Heart left ventricle (tissue), 16 donors: Measurements from ENCODE around the gene DOCK1. TPM values are rescaled to one million over a fixed set of nuclear protein-coding genes. Genes with fewer than 3 reads are reported as not detected.
A peak's percentile ranks its signal among the peaks of the same experiment; 100 is the strongest.

Experiments used
- ATAC-seq, 4 donors: fragments of 200-7000 bp; cut with Tn5 transposase; one replicate each; pipeline ENCODE4 v1.9.1; 2020 to 2022; ENCODE audit warnings: moderate library complexity in 4 of 4, mild to moderate bottlenecking in 3 of 4, moderate number of reproducible peaks in 1 of 4
- DNase-seq, 5 donors: peaks; one replicate each; pipeline ENCODE4 v3.0.0-alpha.2; 2020
- H3K27ac ChIP-seq, 12 donors: fragments of 200-600 bp; sonication (generic) in 4 of 12; one replicate each; pipeline versions ENCODE4 v1.5.0 to v1.8.0; 2016 to 2022; ENCODE audit warnings: mild to moderate bottlenecking in 2 of 12
- H3K27me3 ChIP-seq, 9 donors: fragments of 200-600 bp; sonication (generic) in 2 of 9; one replicate each; pipeline versions ENCODE4 v1.5.1 to v1.8.0; 2016 to 2022; ENCODE audit warnings: mild to moderate bottlenecking in 3 of 9
- H3K36me3 ChIP-seq, 9 donors: fragments of 200-600 bp; sonication (generic) in 2 of 9; one replicate each; pipeline versions ENCODE4 v1.5.0 to v1.8.0; 2018 to 2022; ENCODE audit warnings: mild to moderate bottlenecking in 2 of 9
- H3K4me1 ChIP-seq, 12 donors: fragments of 200-600 bp; sonication (generic) in 4 of 12; one replicate each; pipeline versions ENCODE4 v1.5.0 to v1.8.0; 2016 to 2022; ENCODE audit warnings: mild to moderate bottlenecking in 3 of 12
- H3K4me3 ChIP-seq, 12 donors: fragments of 200-600 bp; sonication (generic) in 4 of 12; one replicate each; pipeline versions ENCODE4 v1.5.0 to v1.8.0; 2017 to 2022; ENCODE audit warnings: mild to moderate bottlenecking in 9 of 12, moderate library complexity in 4 of 12
- H3K9me3 ChIP-seq, 12 donors: fragments of 200-600 bp; sonication (generic) in 4 of 12; one replicate each; pipeline versions ENCODE4 v1.5.0 to v1.8.0; 2016 to 2022; ENCODE audit warnings: mild to moderate bottlenecking in 1 of 12
- CTCF ChIP-seq, 12 donors: fragments of 200-600 bp; sonication (generic) in 4 of 12; IDR thresholded peaks; one replicate each; pipeline versions ENCODE4 v1.5.0 to v1.8.0; 2018 to 2022; ENCODE audit warnings: antibody characterized with exemption in 12 of 12, mild to moderate bottlenecking in 5 of 12
- POLR2A ChIP-seq, 2 donors: fragments of 450-650 bp; IDR thresholded peaks; one replicate each; pipeline ENCODE4 v1.6.1; 2017; ENCODE audit warnings: antibody characterized with exemption in 2 of 2, mild to moderate bottlenecking in 2 of 2, moderate library complexity in 2 of 2
- WGBS, 4 donors: extraction: QIAGEN DNeasy Blood & Tissue Kit in 2 of 4; methylation state at CpG; one replicate each; pipeline versions ENCODE4 v1.1.5 to v1.1.7; 2013 to 2018; 5-methylcytosine and 5-hydroxymethylcytosine counted together
- intact Hi-C, 10 donors: fragments of 100-400 bp; cut with DNase I; formaldehyde crosslinking; loops; one replicate each; pipeline versions ENCODE4 v1.11.1 to v1.14.2; 2022
- polyA plus RNA-seq, 2 donors: library from polyadenylated mRNA; stranded (reverse); fragments of 200-250 nt; gene quantifications; one replicate each; pipeline ENCODE4 v1.2.3, GENCODE V29; 2013
- total RNA-seq, 9 donors: library from RNA; depleted of rRNA in 2 of 9; stranded (reverse); fragments of >200 nt in 2 of 9; fragmentation: NEBNext Ultra II Directional in 3 of 9; extraction: Animal tissue kit (Norgen Biotek cat#: 25700) in 3 of 9; gene quantifications; one replicate each; pipeline versions ENCODE4 v1.1.0 to v1.2.4, GENCODE V29; 2016 to 2023
- donor health status: ischemic (EF 13 %, LVEDD 7.1; RV severe dilation, severe dysfunction).
- donor health status: healthy with polysubstance abuse.
- donor health status: DM: no; HTN: yes; CAD: no.
- donor health status: DM: no; HTN: no; CAD: no.
- donor health status: ischemic (EF 25% LVEDD 6.9; RV normal size, moderate dysfunction).
- donor health status: ischemic (EF 25% LVEDD 5.7; RV mildly dilated, moderate dysfunction).
- donor health status: healthy.
- donor health status: DM: yes; HTN: yes; CAD: no.
- donor health status: ischemic (EF 35%, LVEDD 5.7; RV mildly dilated, moderate dysfunction).
- donor health status: nonischemic (EF 11% LVEDD 7.7; RV severe dilation, severe dysfunction).
- donor health status: DM: yes; HTN: yes; CAD: no.
- donor health status: PGD.
- donor health status: ischemic (EF 29% LVEDD 5.4; RV normal size, mild dysfunction).
- donor health status: nonischemic (EF 23%, LVEDD 6.1; RV moderate dilation, normal function).

DOCK1 gene
- total and polyA plus RNA-seq, 11 donors: 5.0 to 31.6 (median 18.6) TPM

- ATAC-seq (no peak), DNase-seq (no peak)
- no peaks in the 10 kb centered on the region for H3K27me3 ChIP-seq
- TF ChIP-seq POLR2A (IDR thresholded peaks at IDR 0.05) (no peak), CTCF (IDR thresholded peaks at IDR 0.05) (no peak)
- peaks cover 0 to 65% (median 16%) of the 10 kb centered on the region in 9 donors for H3K36me3 ChIP-seq
- H3K4me1 ChIP-seq: no peaks in the 10 kb centered on the region
- no peaks in the 10 kb centered on the region for H3K9me3 ChIP-seq
- 93 to 97% (median 95%) methylated on average over 11 of the region's 11 CpGs for WGBS, 4 donors
- intact Hi-C loops: loop anchor here in 1 of 10 donors (10.0 kb wide), 1 partner anchor 102 kb away; the partner anchor contains the start of gene DOCK1
- no peak overlapping the region for H3K4me3 ChIP-seq
- H3K27ac ChIP-seq: no peak overlapping the region
Measured at GRCh38 chr10:127006453-127006852, 101.2 kb downstream of the DOCK1 start.

- Histone ChIP-seq H3K27me3 (no peaks in the 10 kb centered on the region), H3K36me3 (peaks cover 0 to 72% (median 17%) of the 10 kb centered on the region in 9 donors), H3K9me3 (no peaks in the 10 kb centered on the region), H3K27ac (no peak overlapping the region), H3K4me1 (peaks cover 0 to 21% (median 7%) of the 10 kb centered on the region in 12 donors), H3K4me3 (no peak overlapping the region)
- WGBS, 4 donors: 85 to 93% (median 88%) methylated on average over 8 of the region's 8 CpGs
- DNase-seq: no peak
- intact Hi-C loops: loop anchor here in 1 of 10 donors (10.0 kb wide), 1 partner anchor 105 kb away; the partner anchor contains the start of gene DOCK1
- ATAC-seq: no peak
- no peak for TF ChIP-seq POLR2A (IDR thresholded peaks at IDR 0.05)
- no peak for TF ChIP-seq CTCF (IDR thresholded peaks at IDR 0.05)
Measured at GRCh38 chr10:127009366-127009765, 104.1 kb downstream of the DOCK1 start.

GRCh38 chr10:127011174-127011573 is 105.9 kb downstream of the DOCK1 start:
- ATAC-seq (no peak), DNase-seq (no peak)
- intact Hi-C loops: no loop called here
- H3K4me3 ChIP-seq: no peak overlapping the region
- no peak overlapping the region for H3K27ac ChIP-seq
- H3K27me3 ChIP-seq: no peaks in the 10 kb centered on the region
- H3K9me3 ChIP-seq: no peaks in the 10 kb centered on the region
- H3K36me3 ChIP-seq: peaks cover 0 to 72% (median 15%) of the 10 kb centered on the region in 9 donors
- TF ChIP-seq CTCF (IDR thresholded peaks at IDR 0.05) (no peak), POLR2A (IDR thresholded peaks at IDR 0.05) (no peak)
- H3K4me1 ChIP-seq: peaks cover 0 to 21% (median 7%) of the 10 kb centered on the region in 12 donors
- 71 to 80% (median 78%) methylated on average over 5 of the region's 5 CpGs for WGBS, 4 donors

DNA sequence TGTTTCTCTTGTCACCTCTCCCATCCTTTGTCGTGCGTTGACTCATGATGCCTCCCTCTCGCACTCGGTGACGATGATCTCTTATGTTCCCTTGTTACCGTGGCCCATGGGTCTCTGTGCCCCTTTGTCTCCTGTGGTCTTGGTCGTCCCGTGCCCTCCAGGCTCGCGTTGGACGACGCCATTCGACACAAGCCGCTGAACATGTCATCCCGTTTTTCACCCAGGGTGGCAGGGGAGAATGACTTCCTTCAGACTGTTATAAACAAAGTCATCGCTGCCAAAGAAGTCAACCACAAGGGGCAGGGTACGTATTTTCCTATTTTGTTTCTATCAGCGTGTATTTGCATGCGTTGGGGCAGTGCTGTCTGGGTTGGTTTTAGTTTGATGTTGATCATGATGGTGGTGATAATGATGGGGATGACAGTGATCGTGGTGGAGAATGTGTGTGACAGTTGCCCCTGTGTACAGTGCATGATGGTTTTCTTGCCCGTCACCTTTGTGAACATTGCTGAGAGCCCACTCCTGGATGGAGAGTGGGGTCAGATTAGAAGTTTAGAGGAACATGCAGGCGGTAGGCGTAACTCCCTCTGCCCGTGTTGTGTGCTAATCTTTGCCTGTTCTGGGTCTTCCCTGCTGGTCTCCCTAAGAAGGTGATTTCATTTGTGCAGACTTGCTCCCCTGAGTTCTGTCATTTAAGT is 107.0 kb downstream of the DOCK1 start:
- H3K27me3 ChIP-seq: no peaks in the 10 kb centered on the region
- peak overlapping the region in 5 of 12 donors; percentile 48 to 82 (median 62) for H3K27ac ChIP-seq
- no peak for TF ChIP-seq CTCF (IDR thresholded peaks at IDR 0.05)
- TF ChIP-seq POLR2A (IDR thresholded peaks at IDR 0.05): no peak
- H3K9me3 ChIP-seq: no peaks in the 10 kb centered on the region
- WGBS, 4 donors: 58 to 76% (median 74%) methylated on average over 24 of the region's 24 CpGs
- peaks cover 0 to 21% (median 7%) of the 10 kb centered on the region in 12 donors for H3K4me1 ChIP-seq
- peak overlapping the region in 4 of 12 donors; percentile 13 to 31 (median 16) for H3K4me3 ChIP-seq
- DNase-seq (no peak), ATAC-seq (peak in 3 of 4 donors; percentile 6 to 46 (median 38))
- intact Hi-C loops: no loop called here
- H3K36me3 ChIP-seq: peaks cover 0 to 62% (median 12%) of the 10 kb centered on the region in 9 donors
